HepG2 (cell line): Measurements from ENCODE around the gene BTN1A1. TPM values are rescaled to one million over a fixed set of nuclear protein-coding genes. Genes with fewer than 3 reads are reported as not detected.

Source experiments
- ATAC-seq: fragments of 200-7000 bp; cut with Tn5 transposase; 3 replicates; pipeline ENCODE4 v1.9.1; 2020; ENCODE audit warnings: mild to moderate bottlenecking, moderate library complexity
- BruUV-seq: library from RNA; stranded (reverse); fragments of 400-500 nt; replicated peaks from 2 replicates; lab custom pipeline; 2021; lab: Mats Ljungman, UMichigan
- CTCF ChIA-PET: fragments of 300-600 bp; formaldehyde crosslinking; extraction: SDS; loops from one replicate; lab custom pipeline; 2021; ENCODE audit warnings: low total read pairs, inconsistent platforms, low intra/inter-chr PET ratio; lab: Yijun Ruan, JAX
- POLR2A ChIA-PET: fragments of 350-600 bp; sonication (Branson Sonifier 250); formaldehyde crosslinking; loops from one replicate; lab custom pipeline; 2020; ENCODE audit warnings: antibody characterized with exemption, inconsistent platforms; lab: Yijun Ruan, JAX
- DNase-seq: peaks from one replicate; pipeline ENCODE4 v3.0.0-alpha.2; 2015; ENCODE audit warnings: low spot score
- FAIRE-seq: peaks from 3 replicates; lab custom pipeline; 2011; peaks lifted over from hg19 to GRCh38; lab: Jason Lieb, UNC
- H2AFZ ChIP-seq: one replicate; pipeline ENCODE4 v1.6.1; 2011; ENCODE audit warnings: low read length, inconsistent platforms
- H3K27ac ChIP-seq: fragments of 300-600 bp; 3 replicates; pipeline ENCODE4 v1.8.0; 2011; ENCODE audit warnings: mixed run types, mild to moderate bottlenecking, mixed read lengths, low read length, inconsistent platforms; ENCODE audit not compliant: insufficient read depth; ENCODE audit errors: extremely low read length
- H3K27me3 ChIP-seq, 2 experiments: fragments of 200-600 bp in 1 of 2; 2 replicates in 1 of 2; 3 replicates in 1 of 2; pipeline versions ENCODE4 v1.6.0 to v1.8.0; 2011; ENCODE audit warnings: low read length in 2 of 2, mild to moderate bottlenecking in 2 of 2, moderate library complexity in 2 of 2, inconsistent platforms in 1 of 2; ENCODE audit not compliant: insufficient read depth in 2 of 2, control insufficient read depth in 1 of 2
- H3K36me3 ChIP-seq, 2 experiments: fragments of 200-600 bp in 1 of 2; replicated peaks in 1 of 2; 2 replicates in 1 of 2; 3 replicates in 1 of 2; pipeline versions ENCODE4 v1.5.1 to v1.8.0; 2011; ENCODE audit warnings: low read length in 2 of 2, inconsistent platforms in 1 of 2; ENCODE audit not compliant: insufficient read depth in 2 of 2, control insufficient read depth in 1 of 2
- H3K4me1 ChIP-seq: 2 replicates; pipeline ENCODE4 v1.5.1; 2012; ENCODE audit warnings: low read length, inconsistent platforms; ENCODE audit not compliant: insufficient read depth
- H3K4me2 ChIP-seq: 2 replicates; pipeline ENCODE4 v1.6.0; 2011; ENCODE audit warnings: low read depth, low read length, inconsistent platforms
- H3K4me3 ChIP-seq, 3 experiments: fragments of 200-600 bp in 1 of 3; sonication (generic), shearing (Covaris generic) in 1 of 3; replicated peaks in 1 of 3; 2 replicates each; pipeline ENCODE4 v1.5.1; 2011 to 2016; ENCODE audit warnings: low read length in 3 of 3, inconsistent platforms in 2 of 3, low read depth in 2 of 3, mild to moderate bottlenecking in 2 of 3, control low read depth in 1 of 3, mixed read lengths in 1 of 3; ENCODE audit not compliant: insufficient read depth in 1 of 3
- H3K79me2 ChIP-seq: one replicate; pipeline ENCODE4 v1.6.1; 2011; ENCODE audit warnings: low read length, inconsistent platforms; ENCODE audit not compliant: insufficient read depth
- H3K9ac ChIP-seq: 2 replicates; pipeline ENCODE4 v1.6.0; 2011; ENCODE audit warnings: mild to moderate bottlenecking, low read depth, low read length, inconsistent platforms; ENCODE audit not compliant: insufficient read depth
- H3K9me3 ChIP-seq: 2 replicates; pipeline ENCODE4 v1.5.1; 2012; ENCODE audit warnings: mild to moderate bottlenecking, low read length
- H4K20me1 ChIP-seq: 2 replicates; pipeline ENCODE4 v1.6.0; 2011; ENCODE audit warnings: inconsistent platforms, mild to moderate bottlenecking, low read length, moderate library complexity; ENCODE audit not compliant: insufficient read depth
- ATF7-NPFF ChIP-seq: sonication (generic); formaldehyde crosslinking; IDR thresholded peaks from 2 replicates; pipeline ENCODE4 v1.8.1; 2023; ENCODE audit warnings: mild to moderate bottlenecking, low read depth, missing genetic modification reagents, moderate library complexity
- FIP1L1 ChIP-seq: fragments of 200-400 bp; formaldehyde crosslinking; IDR thresholded peaks from 2 replicates; pipeline ENCODE4 v1.6.1; 2018; ENCODE audit warnings: low read depth, mild to moderate bottlenecking, low read length, moderate library complexity, borderline replicate concordance; ENCODE audit not compliant: insufficient read depth
- LBX2 ChIP-seq: sonication (generic); formaldehyde crosslinking; IDR thresholded peaks from 2 replicates; pipeline ENCODE4 v1.5.0; 2020; ENCODE audit warnings: missing genetic modification reagents, mild to moderate bottlenecking, borderline replicate concordance
- NR3C1 ChIP-seq: sonication (generic); formaldehyde crosslinking; IDR thresholded peaks from 2 replicates; pipeline ENCODE4 v1.4.0; 2020; ENCODE audit warnings: missing genetic modification reagents
- PAF1 ChIP-seq: IDR thresholded peaks from 2 replicates; pipeline ENCODE4 v1.6.1; 2016; ENCODE audit warnings: missing genetic modification reagents, missing compliant biosample characterization
- SETDB1 ChIP-seq: sonication (generic); formaldehyde crosslinking; IDR thresholded peaks from 2 replicates; pipeline ENCODE4 v1.5.1; 2020; ENCODE audit warnings: missing genetic modification reagents, mild to moderate bottlenecking, borderline replicate concordance
- ZBTB20 ChIP-seq: sonication (generic); formaldehyde crosslinking; IDR thresholded peaks from 2 replicates; pipeline ENCODE4 v1.8.1; 2023; ENCODE audit warnings: missing genetic modification reagents, low read depth, mild to moderate bottlenecking, borderline replicate concordance
- ZBTB34 ChIP-seq: sonication (generic); formaldehyde crosslinking; IDR thresholded peaks from 2 replicates; pipeline ENCODE4 v1.8.0; 2022; ENCODE audit warnings: mild to moderate bottlenecking, missing genetic modification reagents
- ZC3H4 ChIP-seq: sonication (generic); formaldehyde crosslinking; IDR thresholded peaks from 2 replicates; pipeline ENCODE4 v1.4.0; 2020; ENCODE audit warnings: missing genetic modification reagents, borderline replicate concordance
- ZNF562 ChIP-seq: sonication (generic); formaldehyde crosslinking; IDR thresholded peaks from 2 replicates; pipeline ENCODE4 v1.8.0; 2022; ENCODE audit warnings: missing genetic modification reagents, borderline replicate concordance
- WGBS: methylation state at CpG from one replicate; pipeline ENCODE4 v1.1.6; 2017; ENCODE audit warnings: low lambda C conversion rate; 5-methylcytosine and 5-hydroxymethylcytosine counted together
- in situ Hi-C: cut with HindIII; loops from 2 replicates; pipeline ENCODE4 v1.10.0; 2017; ENCODE audit warnings: low pct_unique_long_range_greater_than_20kb; ENCODE audit not compliant: extremely low pct_ligation_motif_present
- intact Hi-C: fragments of 100-400 bp; cut with micrococcal nuclease; formaldehyde crosslinking; loops from one replicate; pipeline ENCODE4 v1.10.0; 2022; ENCODE audit not compliant: unreplicated experiment
- polyA plus RNA-seq, 8 experiments: library from polyadenylated mRNA; depleted of rRNA in 3 of 8; stranded (reverse) in 7 of 8; unstranded in 1 of 8; fragments of >200 nt; fragmentation: Illumina TruSeq in 4 of 8; extraction: Trizol in 4 of 8; gene quantifications; 2 replicates each; pipeline versions ENCODE4 v1.2.1 to v1.2.3, GENCODE V29; 2011 to 2016; ENCODE audit warnings: low read depth in 4 of 8, missing spikeins in 1 of 8, mixed read lengths in 1 of 8; ENCODE audit not compliant: insufficient read depth in 1 of 8
- total RNA-seq, 5 experiments: library from RNA; depleted of rRNA; stranded (reverse); fragments of >200 nt; fragmentation: Illumina TruSeq; extraction: Trizol; gene quantifications; 2 replicates each; pipeline ENCODE4 v1.2.3, GENCODE V29; 2016; ENCODE audit warnings: low read depth in 1 of 5

BTN1A1 gene
- total and polyA plus RNA-seq, 2 of the 13 experiments (the other 11 are each of a cell fraction or from before 2014, with no cell fraction given), result 0.04 TPM; not detected in 1

- TF ChIP-seq ZBTB20 (no peak), ZNF562 (CRISPR knock-in tag) (no peak), SETDB1 (CRISPR knock-in tag) (no peak), ATF7-NPFF (CRISPR knock-in tag) (no peak), ZBTB34 (no peak), ZC3H4 (CRISPR knock-in tag) (no peak), NR3C1 (CRISPR knock-in tag) (no peak), PAF1 (CRISPR knock-in tag) (no peak), FIP1L1 (no peak), LBX2 (no peak)
- WGBS, result 95% methylated on average over 4 of the region's 4 CpGs
- in situ Hi-C loops, result no loop called here
- peaks cover 8% of the 10 kb centered on the region for H3K79me2 ChIP-seq
- no peak overlapping the region for H3K4me3 ChIP-seq
- H3K27ac ChIP-seq, result no peak overlapping the region
- no peaks in the 10 kb centered on the region for H3K9me3 ChIP-seq
- H4K20me1 ChIP-seq, result no peaks in the 10 kb centered on the region
- H3K36me3 ChIP-seq, result peaks cover 45 to 71% of the 10 kb centered on the region in 2 experiments
- H3K27me3 ChIP-seq, result no peaks in the 10 kb centered on the region
- CTCF ChIA-PET, result no interaction called here
- no peak for FAIRE-seq
- no peak overlapping the region for H2AFZ ChIP-seq
- no peak overlapping the region for H3K4me2 ChIP-seq
- no TSS peak for BruUV-seq
- intact Hi-C loops, result no loop called here
- no peak for ATAC-seq
- DNase-seq, result no peak
- POLR2A ChIA-PET, result interaction anchor here (0.9 kb wide), 1 partner anchor 10 kb away, joined by 3 read pairs; no protein-coding TSS in a partner anchor
- H3K9ac ChIP-seq, result no peak overlapping the region
- peaks cover 23% of the 10 kb centered on the region for H3K4me1 ChIP-seq
Measured at GRCh38 chr6:26464014-26464413, 36.1 kb upstream of the BTN1A1 start.
